ENCODE measurements around the gene LMNB1.

DNA sequence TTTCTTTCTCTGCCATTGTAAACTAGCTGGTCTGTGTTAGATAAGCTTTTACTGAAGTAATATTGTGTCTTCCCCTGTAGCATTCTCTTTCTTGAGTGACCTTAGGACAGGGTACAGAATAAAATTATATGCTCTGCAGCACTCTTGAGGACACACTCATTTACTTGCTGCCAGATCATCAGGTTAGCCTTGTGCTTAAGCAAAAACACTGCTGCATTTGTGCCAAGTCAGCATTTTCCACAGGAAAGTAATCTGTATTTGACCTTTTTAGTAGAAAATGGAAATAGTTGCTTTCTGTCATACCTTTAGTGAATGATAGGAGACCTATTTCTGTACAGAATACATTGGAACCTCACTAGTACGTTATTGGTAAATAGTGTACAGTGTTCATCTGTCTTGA lies 54.2 kb downstream of the LMNB1 start:
- TF ChIP-seq POLR2AphosphoS5 (IDR thresholded peaks at IDR 0.05; ENCODE audit: low read depth, low read length): no peak
- TF ChIP-seq TAF1 (IDR thresholded peaks at IDR 0.05; ENCODE audit: borderline replicate concordance, insufficient read depth, low read length): no peak
